DND-41 (cell line): ENCODE results near the gene LBHD1.
A peak's percentile ranks its signal among the peaks of the same experiment; 100 is the strongest.

ENCODE experiments used
- ATAC-seq: fragments of 200-7000 bp; cut with Tn5 transposase; 3 replicates; pipeline ENCODE4 v1.9.1; 2021; ENCODE audit warnings: low read depth; ENCODE audit not compliant: insufficient read depth
- DNase-seq: peaks from one replicate; pipeline ENCODE4 v3.0.0-alpha.2; 2020
- H2AFZ ChIP-seq: 2 replicates; pipeline ENCODE4 v1.6.0; 2012; ENCODE audit warnings: low read depth, low read length
- H3K27ac ChIP-seq: 2 replicates; pipeline ENCODE4 v1.5.1; 2012; ENCODE audit warnings: low read length, inconsistent platforms
- H3K27me3 ChIP-seq: fragments of 200-600 bp; sonication (generic); 2 replicates; pipeline ENCODE4 v1.6.0; 2012; ENCODE audit warnings: low read length, mild to moderate bottlenecking, inconsistent platforms; ENCODE audit not compliant: insufficient read depth, poor library complexity
- H3K36me3 ChIP-seq: 2 replicates; pipeline ENCODE4 v1.5.1; 2012; ENCODE audit warnings: low read length, inconsistent platforms; ENCODE audit not compliant: insufficient read depth
- H3K4me1 ChIP-seq: 2 replicates; pipeline ENCODE4 v1.5.1; 2012; ENCODE audit warnings: mild to moderate bottlenecking, low read length; ENCODE audit not compliant: insufficient read depth
- H3K4me2 ChIP-seq: 2 replicates; pipeline ENCODE4 v1.6.0; 2012; ENCODE audit warnings: mild to moderate bottlenecking, moderate library complexity, low read length, inconsistent platforms; ENCODE audit not compliant: insufficient read depth
- H3K4me3 ChIP-seq, 2 experiments: fragments of 200-600 bp in 1 of 2; shearing (Covaris generic) in 1 of 2; 2 replicates each; pipeline ENCODE4 v1.5.1; 2012 to 2016; ENCODE audit warnings: inconsistent platforms in 2 of 2, low read length in 2 of 2, mild to moderate bottlenecking in 2 of 2, low read depth in 1 of 2, moderate library complexity in 1 of 2
- H3K79me2 ChIP-seq: 2 replicates; pipeline ENCODE4 v1.6.0; 2012; ENCODE audit warnings: low read length, inconsistent platforms; ENCODE audit not compliant: insufficient read depth
- H3K9ac ChIP-seq: 2 replicates; pipeline ENCODE4 v1.6.0; 2012; ENCODE audit warnings: low read depth, mild to moderate bottlenecking, inconsistent platforms, low read length, moderate library complexity
- H3K9me3 ChIP-seq: 2 replicates; pipeline ENCODE4 v1.5.1; 2012; ENCODE audit warnings: low read length, moderate library complexity, mild to moderate bottlenecking, inconsistent platforms; ENCODE audit not compliant: insufficient read depth, severe bottlenecking
- H4K20me1 ChIP-seq: 2 replicates; pipeline ENCODE4 v1.6.0; 2012; ENCODE audit warnings: low read length; ENCODE audit not compliant: insufficient read depth
- CTCF ChIP-seq: IDR thresholded peaks from 2 replicates; pipeline ENCODE4 v1.5.1; 2012; ENCODE audit warnings: borderline replicate concordance, low read length, moderate library complexity, mild to moderate bottlenecking; ENCODE audit not compliant: poor library complexity, severe bottlenecking; ENCODE audit errors: extremely low read depth
- EZH2 ChIP-seq: IDR thresholded peaks from 3 replicates; pipeline ENCODE4 v1.6.1; 2012; ENCODE audit warnings: borderline replicate concordance, low read depth, mild to moderate bottlenecking, moderate library complexity, low read length, inconsistent platforms; ENCODE audit not compliant: severe bottlenecking

Gene LBHD1

GRCh38 chr11:62613291-62613778 is 58.7 kb downstream of the LBHD1 start:
- Histone ChIP-seq H3K27me3 (no peaks in the 10 kb centered on the region), H3K9ac (no peak overlapping the region), H3K4me1 (peaks cover 21% of the 10 kb centered on the region), H3K9me3 (no peaks in the 10 kb centered on the region), H4K20me1 (no peaks in the 10 kb centered on the region), H3K27ac (no peak overlapping the region; the same call in 1 of the 2 replicates), H3K36me3 (peaks cover 34% of the 10 kb centered on the region), H3K4me2 (0 out of 2 replicates have a peak overlapping the region, but pooled peaks have one; percentile 98), H3K4me3 (no peak overlapping the region), H3K79me2 (peaks cover 12% of the 10 kb centered on the region), H2AFZ (no peak overlapping the region)
- TF ChIP-seq EZH2 (no peak), CTCF (no peak)
- no peak for DNase-seq
- no peak for ATAC-seq
